GM19099 (cell line): ENCODE data around the gene SHC4.

Experiments
- POLR2A ChIP-seq: IDR thresholded peaks from 3 replicates; pipeline ENCODE4 v1.6.1; 2011; ENCODE audit warnings: low read depth; ENCODE audit not compliant: insufficient read length; ENCODE audit errors: extremely low read depth

The SHC4 gene

GRCh38 chr15:48781481-48782081, 182.1 kb downstream of the SHC4 start:
- no peak for TF ChIP-seq POLR2A

GRCh38 chr15:48781017-48781416, 182.7 kb downstream of the SHC4 start:
- no peak for TF ChIP-seq POLR2A

- no peak for TF ChIP-seq POLR2A
These were observed 185.4 kb downstream of the SHC4 start for GRCh38 chr15:48778331-48778730.

- no peak for TF ChIP-seq POLR2A
These were observed 185.9 kb downstream of the SHC4 start for GRCh38 chr15:48777645-48778330.

GRCh38 chr15:48775546-48775945, 188.2 kb downstream of the SHC4 start:
- TF ChIP-seq POLR2A: no peak

- TF ChIP-seq POLR2A: no peak
These were observed 189.2 kb downstream of the SHC4 start for GRCh38 chr15:48774484-48774883.
